Stimulated activated CD4-positive, alpha-beta T cell treated with anti-CD3 and anti-CD28 coated beads, Interleukin-12 subunit alpha, Interleukin-12 subunit beta, amount 100 ng/mL, for 24 hours (primary cell): ENCODE data around the gene ALDH1L1.

ENCODE experiments used
- DNase-seq, 2 experiments: peaks; one replicate each; pipeline ENCODE4 v3.0.0-alpha.2; 2020; ENCODE audit warnings: low read depth in 2 of 2

The ALDH1L1 gene

DNA sequence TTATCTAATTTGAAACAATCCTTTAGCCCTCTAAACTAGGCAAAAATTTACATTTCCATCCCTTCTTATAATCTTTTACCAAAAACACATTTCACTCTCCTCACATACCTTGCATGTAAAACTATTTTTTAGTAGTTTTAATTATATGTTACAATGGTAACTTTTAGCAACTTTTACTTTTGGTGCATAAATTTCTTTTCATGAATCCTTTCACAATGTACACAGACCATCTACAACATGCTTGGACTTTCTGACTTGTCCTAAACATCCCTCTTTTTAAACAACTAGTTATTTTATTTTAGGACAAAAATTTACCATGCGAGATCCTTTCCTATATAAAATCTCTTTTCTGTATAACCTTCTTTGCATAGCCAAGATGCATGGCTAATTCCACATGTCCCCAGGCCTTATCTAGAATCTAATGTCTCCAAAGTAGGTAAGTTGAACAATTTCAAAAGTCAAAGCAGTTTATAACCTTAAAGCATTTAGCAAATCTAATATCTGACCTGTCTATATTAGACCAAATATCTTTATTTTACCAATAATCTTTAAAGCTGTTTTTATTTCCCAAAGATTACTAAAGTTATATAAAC is 14.4 kb upstream of the ALDH1L1 start:
- no peak for DNase-seq

DNA sequence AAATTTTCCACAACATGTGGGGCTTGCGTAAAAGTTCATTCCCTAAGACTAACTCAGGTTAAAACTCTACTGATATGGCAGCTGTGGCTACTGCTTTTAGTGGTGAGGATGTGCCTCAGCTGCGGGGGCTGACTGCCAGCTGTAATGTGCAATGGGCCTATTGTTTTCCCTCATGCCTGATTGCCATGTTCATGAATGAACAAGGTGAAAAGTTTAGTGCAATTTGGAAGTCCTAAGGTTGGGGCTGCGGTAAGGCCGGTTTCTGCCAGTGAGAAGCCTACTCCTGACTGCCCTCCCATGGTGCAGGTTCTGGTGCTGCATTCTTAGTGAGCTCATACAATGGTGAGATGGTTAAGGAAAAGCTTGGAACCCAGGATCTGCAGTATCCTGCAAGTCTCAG is 10.9 kb upstream of the ALDH1L1 start:
- DNase-seq = no peak

DNA sequence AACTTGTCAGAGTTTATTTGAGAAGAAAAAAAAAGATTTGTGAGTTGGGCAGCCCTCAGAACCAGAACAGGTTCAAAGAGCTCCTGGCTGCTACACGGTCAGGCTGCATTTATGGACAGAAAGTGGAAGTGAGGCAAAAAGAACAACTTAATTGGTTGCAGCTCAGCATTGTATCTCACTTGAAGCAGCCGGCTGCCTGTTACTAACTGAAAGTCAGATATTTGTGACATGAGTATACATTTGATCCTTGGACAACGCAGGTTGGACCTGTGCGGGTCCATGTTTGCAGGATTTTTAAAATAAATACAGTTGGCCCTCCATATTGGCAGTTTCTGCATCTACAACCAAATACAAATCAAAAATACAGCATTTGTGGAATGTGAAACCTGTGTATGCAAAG is 7.5 kb upstream of the ALDH1L1 start:
- DNase-seq = no peak

DNA sequence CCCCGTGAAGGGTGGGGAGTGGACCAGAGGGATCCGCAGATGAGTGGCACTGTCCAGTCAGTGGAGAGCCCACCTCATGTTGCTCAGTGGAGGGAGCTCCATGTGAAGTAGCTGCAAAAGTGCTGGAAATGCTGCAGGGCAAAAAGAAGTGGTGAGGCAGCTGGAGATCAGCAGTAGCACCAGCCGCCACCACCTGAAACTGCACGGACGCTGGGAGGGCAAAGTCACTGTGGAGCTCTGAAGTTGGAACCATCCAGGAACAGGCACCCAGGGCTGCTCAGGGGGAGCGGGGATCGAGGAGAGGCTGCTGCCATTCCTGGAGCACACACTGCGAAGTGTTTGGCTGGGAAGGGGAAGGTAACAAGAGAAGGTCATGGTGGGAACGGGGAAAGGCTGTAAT is 6.4 kb upstream of the ALDH1L1 start:
- DNase-seq = no peak

- no peak for DNase-seq
Observed at GRCh38 chr3:126186271-126186670, 5.9 kb upstream of the ALDH1L1 start.

GRCh38 chr3:126184465-126185000 is 4.1 kb upstream of the ALDH1L1 start:
- DNase-seq = no peak

- no peak for DNase-seq
Observed at GRCh38 chr3:126181398-126181725, 976 bp upstream of the ALDH1L1 start.

GRCh38 chr3:126179825-126180476 is 435 bp downstream of the ALDH1L1 start:
- DNase-seq = no peak

GRCh38 chr3:126170073-126170777 is 10.2 kb downstream of the ALDH1L1 start:
- no peak for DNase-seq

DNA sequence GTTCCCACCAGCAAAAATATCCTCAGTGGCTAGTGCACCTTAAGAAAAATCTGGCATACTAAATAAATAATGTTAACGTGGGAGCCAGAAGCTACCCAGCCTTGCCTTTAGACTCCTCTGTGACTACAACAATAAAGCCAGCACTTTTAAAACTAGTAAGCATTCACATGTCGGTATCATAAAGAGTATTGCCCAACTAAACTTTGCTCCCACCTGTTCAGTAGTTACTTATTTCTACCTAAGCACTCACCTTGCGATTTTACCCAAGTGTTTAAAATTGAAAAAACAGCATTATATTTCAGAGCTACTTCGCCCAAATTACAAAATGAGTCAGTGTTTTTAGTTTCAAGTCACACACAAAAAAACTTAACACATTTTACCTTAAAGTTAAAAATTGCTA is 12.8 kb downstream of the ALDH1L1 start:
- DNase-seq = no peak

- no peak for DNase-seq
Observed at GRCh38 chr3:126166009-126166408, 14.4 kb downstream of the ALDH1L1 start.

GRCh38 chr3:126161309-126161708 is 19.1 kb downstream of the ALDH1L1 start:
- no peak for DNase-seq

GRCh38 chr3:126160243-126161210 is 19.9 kb downstream of the ALDH1L1 start:
- DNase-seq = no peak

DNA sequence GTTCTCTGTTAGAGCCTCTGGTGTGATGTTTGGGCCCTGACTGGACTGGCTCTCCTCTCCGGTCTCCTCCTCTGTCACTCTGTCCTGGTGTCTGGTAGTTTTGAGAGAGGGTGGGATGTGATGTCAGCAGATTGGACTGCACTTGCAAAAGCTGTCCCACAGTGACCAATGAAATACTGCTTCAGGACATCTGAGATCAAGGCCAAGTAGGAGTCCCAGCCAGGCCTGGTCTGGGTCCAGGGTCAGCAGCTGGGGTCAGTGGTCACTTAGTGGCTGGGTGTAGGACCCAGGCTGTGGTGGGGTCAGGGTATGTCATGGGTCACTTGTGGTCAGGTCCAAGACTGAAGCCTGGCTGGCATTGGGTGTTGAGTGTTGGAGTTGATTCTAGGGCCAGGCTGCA is 20.9 kb downstream of the ALDH1L1 start:
- no peak for DNase-seq

DNA sequence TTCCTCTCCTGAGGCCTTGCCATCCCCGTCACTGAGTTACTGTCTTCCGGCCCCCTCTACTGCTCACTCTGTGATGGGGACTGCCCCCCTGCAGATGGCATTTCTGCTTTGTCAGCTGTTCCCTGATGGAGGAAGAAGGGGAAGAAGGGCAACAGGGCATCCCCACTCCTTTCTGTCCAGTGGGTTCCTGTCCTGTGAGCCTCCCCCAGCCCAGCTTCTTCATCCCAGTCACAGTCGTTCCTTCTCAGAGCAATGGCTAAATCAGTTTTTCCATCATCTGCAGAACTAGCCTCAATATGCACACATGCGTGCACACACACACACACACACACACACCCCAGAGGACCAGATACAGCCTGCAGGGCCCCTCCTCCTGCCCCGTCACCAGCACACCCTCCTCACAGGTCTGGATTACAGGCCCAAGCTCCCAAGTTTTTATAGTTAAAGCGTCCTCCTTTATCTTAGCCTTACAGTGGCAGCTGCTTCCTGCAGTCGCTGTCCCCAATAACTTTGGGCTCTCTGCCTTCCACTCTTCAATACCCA is 21.4 kb downstream of the ALDH1L1 start:
- DNase-seq = no peak

- no peak for DNase-seq
Observed at GRCh38 chr3:126158016-126158911, 22.1 kb downstream of the ALDH1L1 start.

GRCh38 chr3:126157083-126157768 is 23.2 kb downstream of the ALDH1L1 start:
- DNase-seq = no peak

DNA sequence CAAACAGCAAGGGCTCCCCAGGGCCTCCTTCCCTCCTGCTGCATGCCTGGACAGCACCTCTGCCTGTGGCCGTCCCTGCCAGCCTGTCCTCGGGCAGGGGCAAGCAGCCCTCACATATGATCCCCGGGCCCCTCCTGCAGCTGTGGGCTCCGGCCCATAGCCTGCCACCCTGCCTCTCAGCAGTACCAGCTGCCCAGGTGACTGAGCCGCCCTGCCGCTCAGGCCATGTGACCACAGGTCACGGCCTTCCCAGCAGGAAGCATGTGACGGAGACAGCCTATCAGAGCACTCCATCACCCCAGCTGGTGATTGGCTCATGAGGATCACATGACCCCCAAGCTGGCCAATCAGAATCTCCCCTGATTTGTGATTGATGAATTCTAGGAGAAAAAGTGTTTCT is 23.9 kb downstream of the ALDH1L1 start:
- DNase-seq = no peak

DNA sequence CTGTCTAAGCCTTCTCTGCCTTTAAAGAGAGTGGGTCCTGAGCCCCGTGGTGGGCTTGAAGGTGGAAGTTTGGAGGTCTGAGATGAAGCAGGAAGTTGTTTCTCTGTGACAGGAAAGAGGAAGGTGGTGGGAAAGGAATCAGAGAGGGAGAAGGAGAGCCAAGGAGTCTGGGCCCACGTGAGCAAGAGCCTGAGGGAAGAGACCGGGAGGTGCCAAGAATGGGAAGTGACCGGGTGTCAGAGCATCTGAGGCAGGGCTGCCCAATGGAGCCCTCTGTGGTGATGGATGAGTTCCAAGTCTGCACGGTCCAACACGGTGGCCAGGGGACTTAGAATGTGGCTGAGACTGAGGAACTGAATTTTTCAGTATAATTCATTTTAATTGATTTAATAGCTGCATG is 24.6 kb downstream of the ALDH1L1 start:
- no peak for DNase-seq

- DNase-seq = no peak
Observed at GRCh38 chr3:126155280-126155640, 25.1 kb downstream of the ALDH1L1 start.
